Femur (tissue), 1 donor: ENCODE data around the gene GTPBP8.

ENCODE experiments used
- DNase-seq: peaks from one replicate; pipeline ENCODE4 v3.0.0-alpha.2; 2017

The GTPBP8 gene

DNA sequence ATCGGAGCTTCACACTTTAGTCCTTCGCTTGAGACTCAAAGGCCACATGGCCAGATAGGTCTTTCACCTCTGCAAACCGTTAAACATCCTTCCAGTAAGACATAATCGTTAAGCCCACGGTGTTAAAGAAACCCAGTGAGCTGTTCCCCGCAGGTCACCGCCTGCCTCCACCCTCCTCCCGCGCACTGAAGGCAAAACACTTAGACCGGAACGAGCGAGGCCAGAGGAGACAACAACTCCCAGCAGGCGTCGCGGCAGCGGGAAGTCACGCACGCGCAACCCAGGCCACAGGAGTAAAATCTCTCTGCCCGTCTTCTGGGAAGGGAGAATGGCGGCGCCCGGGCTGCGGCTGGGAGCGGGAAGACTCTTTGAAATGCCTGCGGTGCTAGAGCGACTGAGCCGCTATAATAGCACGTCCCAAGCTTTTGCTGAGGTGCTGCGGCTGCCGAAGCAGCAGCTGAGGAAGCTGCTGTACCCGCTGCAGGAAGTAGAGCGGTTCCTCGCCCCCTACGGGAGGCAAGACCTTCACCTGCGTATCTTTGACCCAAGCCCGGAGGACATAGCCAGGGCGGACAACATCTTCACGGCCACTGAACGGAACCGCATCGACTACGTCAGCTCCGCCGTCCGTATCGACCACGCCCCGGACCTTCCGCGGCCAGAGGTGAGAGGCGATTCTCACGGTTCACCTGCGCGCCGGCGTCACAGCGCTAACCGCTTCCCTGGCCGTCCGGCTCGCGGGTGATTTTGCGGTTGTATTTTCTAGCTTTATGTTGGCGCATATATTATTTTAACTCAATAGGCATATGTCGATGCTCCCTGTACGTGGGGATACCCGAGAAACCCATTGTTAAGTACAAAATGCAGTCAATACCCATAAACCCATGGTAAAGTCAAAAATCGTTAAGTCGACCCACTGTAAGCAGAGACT lies at the start of gene GTPBP8:
Gene GTPBP8 (plus strand): TSS at position 313 of the 931 bp plus-strand sequence. CDS start 16 bp downstream, at position 329.
- peak; percentile 93 for DNase-seq

DNA sequence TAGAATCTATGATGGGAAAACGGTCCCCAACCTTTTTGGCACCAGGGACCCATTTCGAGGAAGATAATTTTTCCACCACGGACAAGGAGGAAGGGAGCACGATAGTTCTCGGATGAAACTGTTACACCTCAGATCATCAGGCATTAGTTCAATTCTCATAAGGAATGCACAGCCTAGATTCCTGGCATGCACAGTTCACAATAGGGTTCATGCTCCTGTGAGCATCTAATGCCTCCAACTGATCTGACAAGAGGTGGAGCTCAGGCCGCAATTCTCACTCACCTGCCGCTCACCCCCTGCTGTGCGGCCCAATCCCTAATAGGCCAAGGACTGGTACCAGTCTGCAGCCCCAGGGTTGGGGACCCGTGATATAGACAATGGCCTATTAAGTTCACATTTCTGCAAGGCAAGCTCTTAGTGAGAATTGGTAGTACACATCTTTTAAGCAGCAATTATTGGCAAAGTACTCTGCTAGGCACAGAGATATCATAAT lies 42.4 kb upstream of the GTPBP8 start:
- no peak for DNase-seq

DNA sequence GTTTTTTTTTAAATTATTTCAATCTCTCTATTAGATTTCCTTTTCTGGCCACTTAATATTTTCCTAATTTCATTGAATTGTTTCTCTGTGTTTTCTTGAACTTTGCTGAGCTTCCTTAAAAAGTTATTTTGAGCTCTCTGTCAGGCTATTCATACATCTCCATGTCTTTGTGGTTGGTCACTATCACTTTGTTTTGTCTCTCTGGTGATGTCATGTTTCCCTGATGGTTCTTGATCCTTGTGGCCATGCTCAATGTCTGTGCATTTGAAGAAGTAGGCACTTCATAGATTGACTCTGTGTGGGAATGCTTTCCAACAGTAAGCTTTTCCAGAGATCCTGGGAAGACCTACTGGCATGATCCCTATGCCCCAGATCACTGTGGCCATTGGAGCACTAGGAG lies 34.4 kb upstream of the GTPBP8 start:
- DNase-seq = no peak

DNA sequence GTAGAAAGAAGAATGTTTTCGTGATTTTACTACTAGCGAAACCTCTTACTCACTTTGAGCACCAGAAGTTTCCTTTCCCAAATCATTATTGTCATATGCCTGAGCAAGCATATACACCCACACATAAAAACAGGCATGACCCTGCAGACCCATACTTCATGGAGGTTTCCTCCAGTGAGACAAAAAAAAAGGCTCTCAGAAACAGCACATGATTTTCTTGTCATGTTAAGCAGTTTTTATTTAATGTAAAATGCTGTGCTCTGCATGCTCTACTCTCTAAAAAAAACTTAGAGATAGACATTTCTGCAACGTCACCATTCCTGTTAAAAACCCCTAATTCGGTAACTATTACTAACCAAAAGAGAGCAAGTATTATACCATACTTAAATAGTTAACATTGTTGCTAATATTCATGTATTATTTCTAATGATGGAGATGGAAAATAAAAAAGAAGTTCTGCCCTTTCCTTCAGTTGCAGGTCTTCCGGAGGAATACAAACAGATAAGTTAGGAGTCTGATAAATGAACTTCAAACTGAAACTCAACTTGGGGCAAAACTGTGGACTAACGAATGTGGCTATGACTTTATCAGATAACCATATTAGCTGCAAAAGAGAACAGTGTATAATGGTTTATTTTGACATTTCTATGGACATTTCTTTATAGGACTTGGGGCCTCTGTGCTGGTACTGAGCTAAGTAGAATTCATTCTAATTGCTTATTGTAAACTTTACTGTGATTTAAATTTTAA lies 31.8 kb upstream of the GTPBP8 start:
- DNase-seq = no peak

DNA sequence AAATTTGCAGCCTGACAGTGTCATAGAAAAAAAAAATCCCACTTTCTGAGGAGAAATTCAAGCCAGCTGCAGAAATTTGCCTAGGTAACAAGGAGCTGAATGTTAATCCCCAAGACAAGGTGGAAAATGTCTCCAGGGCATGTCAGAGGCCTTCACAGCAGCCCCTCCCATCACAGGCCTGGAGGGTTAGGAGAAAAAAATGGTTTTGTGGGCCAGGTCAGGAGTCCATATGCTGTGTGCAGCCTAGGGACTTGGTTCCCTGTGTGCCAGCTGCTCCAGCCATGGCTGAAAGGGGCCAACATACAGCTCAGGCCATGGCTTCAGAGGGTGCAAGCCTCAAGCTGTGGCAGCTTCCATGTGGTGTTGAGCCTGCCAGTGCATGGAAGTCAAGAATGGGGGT lies 27.1 kb upstream of the GTPBP8 start:
- DNase-seq = no peak

DNA sequence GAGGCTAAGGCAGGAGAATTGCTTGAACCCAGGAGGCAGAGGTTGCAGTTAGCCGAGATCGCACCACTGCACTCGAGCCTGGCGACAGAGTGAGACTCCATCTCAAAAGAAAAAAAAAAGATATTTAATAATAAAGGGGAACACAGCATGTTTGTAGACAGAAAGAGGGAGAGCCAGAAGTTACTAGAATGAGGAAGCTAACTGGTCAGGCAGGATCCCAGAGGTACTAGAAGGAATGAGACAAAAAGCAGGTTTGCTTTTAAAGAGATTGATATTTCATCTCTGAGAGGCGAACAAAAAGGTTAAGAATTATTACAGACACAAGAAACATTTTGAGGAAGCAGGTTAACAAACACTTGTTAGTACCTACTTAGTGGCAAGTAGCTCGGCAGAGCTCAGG lies 25.1 kb upstream of the GTPBP8 start:
- no peak for DNase-seq

DNA sequence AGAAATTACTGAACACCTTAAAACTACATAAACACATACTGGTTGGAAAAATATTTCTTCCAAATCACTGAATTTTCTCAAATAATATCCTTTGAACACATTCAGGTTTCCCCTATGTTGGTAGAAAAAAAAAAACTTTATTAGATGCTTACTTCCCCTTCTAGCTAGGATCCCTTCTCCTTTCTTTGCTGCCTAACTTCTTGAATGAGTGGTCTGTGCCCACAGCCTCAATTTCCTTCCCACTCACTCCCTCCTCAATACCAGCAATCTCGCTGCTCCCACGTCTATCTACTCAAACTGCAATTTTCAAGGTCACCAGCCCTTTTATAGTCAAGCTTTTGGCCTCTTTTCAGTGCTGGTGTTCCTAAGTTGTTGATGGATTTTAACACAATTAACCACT lies 24.2 kb upstream of the GTPBP8 start:
- no peak for DNase-seq

DNA sequence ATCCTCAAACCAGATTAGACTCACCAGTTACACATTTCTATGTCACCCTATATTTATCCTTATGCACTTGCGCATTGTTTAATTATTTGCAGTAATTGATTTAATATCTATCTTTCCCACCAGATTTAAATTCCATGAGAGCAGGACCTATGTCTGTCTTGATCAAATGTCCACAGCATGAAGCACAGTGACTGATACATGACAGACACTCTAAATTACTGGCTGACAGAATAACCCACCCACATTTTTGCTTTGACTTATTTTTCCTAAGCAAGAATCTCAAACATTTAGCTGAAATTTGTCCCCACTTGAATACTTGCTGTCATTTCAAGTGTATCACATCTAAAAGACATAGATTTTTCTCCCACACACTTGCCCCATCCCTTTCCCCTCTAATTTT lies 23.4 kb upstream of the GTPBP8 start:
- no peak for DNase-seq

DNA sequence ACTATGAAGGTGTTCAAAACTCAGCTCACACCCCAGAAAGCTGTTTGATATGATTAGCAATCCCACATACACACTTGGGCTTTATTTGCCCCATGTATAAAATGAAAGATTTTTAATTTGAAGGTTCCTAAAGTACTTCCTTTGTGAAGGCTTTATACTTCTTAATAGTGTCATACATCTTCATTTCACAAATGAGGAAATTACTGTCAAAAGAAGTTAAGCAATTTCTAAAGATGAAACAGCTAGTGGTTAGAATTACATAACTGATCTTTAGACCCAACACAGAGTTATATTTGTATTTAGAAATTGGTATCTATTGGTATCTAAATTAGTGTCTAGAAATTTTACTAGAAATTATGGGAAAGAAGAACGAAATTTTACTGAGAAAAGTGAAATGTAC lies 23.0 kb upstream of the GTPBP8 start:
- no peak for DNase-seq

DNA sequence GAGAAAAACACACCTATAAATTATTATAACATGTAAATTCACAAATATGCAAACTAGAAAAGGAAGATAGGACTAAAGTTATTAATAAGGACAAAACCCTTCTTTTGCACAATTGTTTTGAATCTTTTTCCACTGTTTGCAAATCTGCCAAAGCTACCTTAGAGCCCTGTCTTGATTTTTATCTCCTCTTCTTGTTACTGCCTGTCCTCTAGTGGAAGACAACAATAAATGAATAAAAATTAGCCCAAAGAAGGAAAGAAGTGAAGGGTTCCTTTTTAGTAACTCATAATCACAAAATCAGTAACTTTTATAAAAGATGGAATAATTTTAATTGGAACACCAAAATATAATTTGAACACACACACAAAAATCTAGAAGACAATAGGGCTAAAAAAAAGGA lies 18.6 kb upstream of the GTPBP8 start:
- DNase-seq = no peak

DNA sequence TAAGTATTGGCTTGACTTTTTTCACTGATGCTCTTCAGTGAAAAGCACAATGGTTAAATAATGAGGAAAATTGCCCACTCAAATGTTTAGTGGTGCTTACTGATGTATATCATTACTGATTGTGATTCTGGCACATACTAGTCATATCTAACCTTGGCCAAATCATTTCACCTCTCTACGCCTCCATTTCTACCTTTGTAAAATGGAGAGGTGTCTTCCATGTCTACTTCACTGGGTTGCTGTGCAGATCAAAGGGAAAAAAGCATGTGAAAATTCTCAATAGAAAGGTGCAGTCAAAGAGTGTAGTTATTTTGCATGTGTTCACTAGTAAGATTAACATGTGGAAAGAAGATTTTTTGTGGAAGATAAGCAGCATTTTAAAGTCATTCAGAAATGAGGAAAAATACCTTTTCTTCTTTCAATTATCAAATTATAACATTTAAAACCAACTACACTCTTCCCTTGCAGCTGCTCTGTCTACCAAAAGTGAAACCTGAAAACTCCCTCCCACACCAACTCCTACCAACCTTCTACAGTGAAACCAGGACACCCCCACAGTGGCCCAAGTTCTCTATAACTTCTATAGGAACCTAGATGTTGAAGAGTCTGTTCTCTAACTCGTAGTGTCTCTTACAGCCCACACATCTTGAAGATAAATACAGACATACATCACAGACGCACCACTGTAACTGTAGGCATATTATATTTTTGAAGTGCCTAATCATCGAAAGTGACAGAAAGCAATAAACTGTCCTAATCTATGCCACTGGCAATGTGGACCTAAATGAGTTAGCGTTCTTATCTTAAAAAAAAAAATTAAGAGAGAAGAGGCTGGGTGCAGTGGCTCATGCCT lies 17.2 kb upstream of the GTPBP8 start:
- DNase-seq = no peak

DNA sequence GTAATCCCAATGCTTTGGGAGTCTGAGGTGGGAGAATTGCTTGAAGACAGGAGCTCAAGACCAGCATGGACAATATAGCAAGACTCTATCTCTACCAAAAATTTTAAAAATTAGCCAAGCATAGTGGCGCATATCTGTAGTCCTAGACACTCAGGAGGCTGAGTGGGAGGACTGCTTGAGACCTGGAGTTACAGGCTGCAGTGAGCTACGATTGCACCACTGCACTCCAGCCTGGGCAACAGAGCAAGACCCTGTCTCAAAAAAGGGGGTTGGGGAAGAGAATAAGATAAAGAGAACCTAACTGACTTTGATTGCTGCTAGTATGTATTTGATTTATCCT lies 16.6 kb upstream of the GTPBP8 start:
- DNase-seq = no peak

DNA sequence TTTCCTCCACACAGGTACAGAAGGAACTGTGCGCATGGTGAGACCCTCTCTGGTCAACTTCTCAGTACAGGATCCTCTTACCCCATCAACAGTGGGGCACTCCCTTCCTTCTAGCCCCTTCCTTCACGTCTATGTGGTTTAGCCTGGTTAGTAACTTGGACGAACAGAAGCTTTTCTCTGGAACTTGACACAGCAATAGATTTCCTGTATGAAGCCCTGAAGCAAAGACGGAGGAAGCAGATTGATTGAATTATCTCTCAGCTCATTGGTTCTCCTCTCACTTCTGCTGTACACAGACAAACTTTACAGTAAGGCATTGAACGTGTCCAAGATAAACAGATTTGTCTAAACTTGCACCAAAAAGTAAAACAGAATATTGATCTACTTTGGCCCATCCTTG lies 15.9 kb upstream of the GTPBP8 start, which contains the start of gene CD200R1:
Gene CD200R1 (minus strand): TSS at position 210 of the 400 bp plus-strand sequence. CDS start 246 bp downstream, outside the sequence.
- no peak for DNase-seq

DNA sequence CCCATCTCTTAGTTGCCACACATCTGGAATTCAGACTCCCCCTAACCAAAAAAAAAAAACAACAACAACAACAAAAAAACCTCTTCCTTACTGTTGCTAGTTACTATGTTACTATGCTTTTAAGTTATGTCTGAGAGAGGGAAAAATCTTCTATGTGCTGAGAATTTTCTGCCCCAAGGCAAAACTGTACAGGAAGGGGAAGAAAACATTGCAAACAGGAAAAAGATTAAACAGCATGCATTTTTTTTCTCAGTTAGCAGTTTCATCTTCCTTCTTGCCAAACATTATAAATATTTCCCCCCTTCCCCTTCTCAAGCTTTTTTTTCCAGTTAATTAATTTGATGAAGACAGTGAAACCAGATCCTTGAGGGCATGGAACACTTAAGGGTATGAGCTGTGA lies 14.8 kb upstream of the GTPBP8 start:
- DNase-seq = no peak

DNA sequence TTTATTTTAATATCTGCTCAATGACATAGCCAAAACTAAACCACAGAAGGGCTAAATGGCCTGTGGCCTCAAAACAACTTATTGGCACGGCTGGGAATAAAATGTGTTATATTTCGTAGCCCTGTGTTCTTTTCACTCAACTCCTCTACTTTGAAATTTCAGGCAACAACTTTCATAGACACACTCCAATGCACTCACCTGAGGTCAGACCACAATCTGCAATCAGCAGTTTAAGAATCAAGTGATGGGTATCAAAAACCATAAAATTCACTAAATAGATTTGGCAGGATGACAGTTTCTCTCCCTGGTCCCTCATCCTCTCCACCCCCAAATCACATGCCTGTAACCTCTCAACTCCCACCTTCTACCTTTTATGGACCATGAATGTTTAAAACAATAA lies 13.8 kb upstream of the GTPBP8 start:
- no peak for DNase-seq

DNA sequence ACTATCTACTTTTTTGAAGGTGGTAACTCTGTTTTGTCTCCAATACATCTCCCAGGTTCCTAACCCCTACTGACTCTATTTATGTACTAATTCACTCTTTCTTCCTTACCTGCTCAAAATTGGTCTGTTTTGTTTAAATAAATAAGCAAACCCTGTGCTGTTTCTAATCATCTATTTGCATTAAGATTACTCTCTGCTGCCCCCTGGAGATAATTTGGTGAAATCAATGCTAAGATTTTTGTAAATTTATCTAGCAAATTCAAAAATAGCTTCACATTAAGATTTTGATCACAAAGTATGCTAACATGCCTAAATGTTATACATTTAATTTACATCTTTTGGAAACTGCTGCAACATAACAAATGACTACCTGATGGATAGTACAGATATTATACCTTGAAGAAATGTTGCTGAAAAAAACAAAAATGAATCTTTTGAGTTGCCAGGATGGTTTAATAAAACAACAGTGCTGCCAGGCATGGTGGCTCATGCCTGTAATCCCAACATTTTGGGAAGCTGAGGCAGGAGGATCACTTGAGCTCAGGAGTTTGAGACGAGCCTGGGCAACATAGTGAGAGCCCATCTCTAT lies 11.4 kb upstream of the GTPBP8 start:
- DNase-seq = no peak

DNA sequence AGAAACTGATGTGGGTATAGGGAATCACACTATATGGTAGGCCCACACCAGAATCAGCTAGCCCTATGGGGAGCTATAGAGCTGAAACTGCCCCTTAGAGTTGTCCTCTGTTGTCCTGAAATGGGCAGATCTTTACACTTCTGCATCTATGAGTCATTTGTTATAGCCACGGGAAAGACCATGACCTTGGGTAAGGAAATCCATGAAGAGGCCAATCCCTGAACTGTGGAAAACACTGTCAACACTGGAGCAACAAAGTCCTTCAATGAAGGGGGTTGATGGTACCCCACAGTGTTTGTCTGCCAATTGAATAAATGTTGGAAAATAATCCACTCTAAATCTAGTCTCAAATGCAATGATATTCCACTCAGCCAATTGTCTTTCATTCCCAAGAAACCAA lies 10.7 kb upstream of the GTPBP8 start:
- DNase-seq = no peak

DNA sequence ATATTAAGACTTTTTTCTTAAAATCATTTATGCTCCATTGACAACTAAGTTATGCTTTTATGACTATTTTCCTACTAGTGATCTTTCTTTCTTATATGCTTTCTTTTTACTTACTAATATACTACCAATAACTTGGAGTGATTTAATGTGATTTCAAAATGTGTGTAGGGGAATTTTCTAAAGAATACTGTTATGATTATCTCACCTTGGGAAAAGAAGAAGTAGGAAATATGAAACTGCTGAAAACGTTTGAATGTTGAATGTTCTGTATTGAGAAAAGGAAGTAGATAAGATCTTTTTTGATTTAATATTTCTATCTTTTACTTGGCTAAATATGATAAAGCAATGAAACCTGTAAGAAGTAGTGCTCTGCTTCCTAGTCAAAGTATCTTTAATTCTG lies 8.1 kb upstream of the GTPBP8 start:
- DNase-seq = no peak

DNA sequence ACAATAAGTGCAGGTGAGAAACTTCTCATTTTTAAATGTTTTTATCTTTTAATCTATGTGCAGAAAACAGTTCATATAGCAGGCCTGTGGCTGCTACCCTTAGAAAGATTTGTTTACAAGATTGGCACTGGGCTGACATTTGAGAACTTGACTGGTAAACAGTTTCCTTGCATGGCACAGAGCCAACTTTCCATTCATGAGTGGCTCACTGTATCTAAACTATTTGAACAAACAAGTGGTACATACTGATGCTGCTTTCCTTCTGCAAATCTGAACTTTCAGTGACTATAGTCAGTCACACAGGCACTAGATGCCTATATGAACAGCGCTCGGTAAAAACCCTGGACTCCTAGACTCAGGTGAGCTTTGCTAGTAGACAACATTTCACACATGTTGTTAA lies 6.3 kb upstream of the GTPBP8 start:
- no peak for DNase-seq

DNA sequence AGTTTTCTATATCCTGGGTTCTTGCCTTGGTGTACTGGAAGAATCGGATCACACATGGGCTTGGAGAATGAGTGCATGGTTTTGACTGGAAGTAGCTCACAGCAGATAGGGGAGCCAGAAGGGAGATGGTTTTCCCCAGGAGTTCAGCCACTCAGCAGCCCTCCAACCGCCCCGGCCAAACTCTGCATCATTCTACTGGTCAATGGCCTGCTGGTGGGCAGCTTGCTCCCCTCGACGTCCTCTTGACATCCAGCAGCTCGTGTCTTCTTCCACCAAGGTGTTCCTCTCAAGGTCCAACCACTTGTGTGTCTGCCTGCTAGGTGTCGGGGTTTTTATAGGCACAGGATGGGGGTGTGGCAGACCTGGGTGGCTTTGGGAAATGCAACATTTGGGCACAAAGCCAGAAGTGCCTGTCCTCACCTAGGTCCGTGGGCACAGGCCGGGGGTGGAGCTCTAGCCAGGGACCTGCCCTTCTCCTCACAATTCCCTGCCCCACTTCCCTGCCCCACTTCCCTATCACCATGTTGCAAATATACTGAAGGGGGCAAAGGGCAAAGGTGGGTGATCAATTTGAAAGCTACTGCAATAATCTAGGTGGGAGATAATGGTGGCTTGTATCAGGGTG lies 3.0 kb upstream of the GTPBP8 start:
- DNase-seq = no peak

DNA sequence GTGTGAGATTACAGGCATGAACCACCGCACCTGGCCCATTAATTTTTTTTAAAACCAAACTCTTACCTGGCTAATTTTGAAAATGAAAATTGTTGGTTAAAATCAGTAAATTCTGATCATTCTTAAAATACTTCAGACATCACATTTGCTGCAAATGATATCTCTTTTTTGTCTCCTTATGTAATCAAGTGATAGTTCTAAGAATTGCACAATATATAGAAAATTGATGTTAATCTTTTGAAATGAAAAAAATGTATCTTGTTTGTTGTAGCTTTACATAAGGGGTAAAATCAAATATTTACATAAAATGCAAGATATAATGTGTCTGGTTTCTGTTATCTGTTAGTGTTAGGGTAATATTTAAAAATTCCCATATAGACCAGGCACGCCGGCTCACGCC lies 5.0 kb downstream of the GTPBP8 start:
- no peak for DNase-seq

DNA sequence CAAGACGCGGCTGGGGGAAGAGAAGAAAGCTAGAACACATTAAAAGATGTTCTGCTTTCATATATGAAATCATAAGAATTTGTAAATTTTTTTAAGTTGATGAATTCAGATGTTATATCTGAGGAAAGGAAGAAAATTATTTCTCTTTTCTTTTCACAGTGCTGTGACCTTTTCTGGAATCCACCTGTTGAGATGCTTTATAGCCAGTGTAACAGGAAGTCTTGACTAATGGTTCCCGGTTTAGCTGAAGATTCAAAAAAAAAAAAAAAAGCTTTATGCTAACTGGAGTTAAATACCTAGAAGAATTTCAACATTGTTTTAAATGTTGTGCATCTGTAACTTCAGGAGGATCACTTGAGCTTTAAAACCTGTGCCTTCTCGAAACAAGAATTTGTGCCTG lies 9.9 kb downstream of the GTPBP8 start:
- DNase-seq = no peak
